GM18502 (cell line): ENCODE data around the gene AGRN.

Source experiments
- ATAC-seq: cut with Tn5 transposase; IDR thresholded peaks from one replicate; pipeline ENCODE4 v1.9.1; 2021; ENCODE audit warnings: mild to moderate bottlenecking; ENCODE audit not compliant: unreplicated experiment, poor library complexity

AGRN gene

DNA sequence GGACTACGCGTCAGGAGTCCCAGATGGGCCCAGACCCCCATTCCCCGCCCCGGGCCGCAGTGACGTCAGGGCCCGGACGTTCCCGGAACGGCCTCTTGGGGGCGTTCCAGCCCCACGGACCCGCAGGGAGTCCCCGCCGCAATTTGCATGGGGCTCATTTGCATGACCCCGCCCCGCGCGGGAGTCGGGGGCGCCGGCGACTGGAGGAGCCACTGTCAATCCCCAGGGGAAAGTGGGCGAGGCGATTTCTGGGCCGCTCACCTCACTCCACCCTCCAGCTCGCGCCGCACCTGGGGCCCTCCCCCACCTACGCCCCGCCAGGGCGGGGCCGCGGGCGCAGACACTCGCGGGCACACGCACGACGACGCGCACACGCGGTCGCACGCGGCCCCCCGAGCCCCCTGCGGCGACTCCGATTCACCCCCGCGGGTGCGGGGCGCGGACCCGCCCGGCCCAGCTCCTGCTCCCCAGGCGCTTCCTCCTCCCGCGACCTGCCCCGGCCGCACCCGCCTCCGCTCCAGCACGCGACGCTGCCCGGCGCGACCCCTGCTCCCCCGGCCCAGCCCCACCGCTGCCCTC, 13.2 kb downstream of the AGRN start:
- ATAC-seq, result peak; percentile 86

DNA sequence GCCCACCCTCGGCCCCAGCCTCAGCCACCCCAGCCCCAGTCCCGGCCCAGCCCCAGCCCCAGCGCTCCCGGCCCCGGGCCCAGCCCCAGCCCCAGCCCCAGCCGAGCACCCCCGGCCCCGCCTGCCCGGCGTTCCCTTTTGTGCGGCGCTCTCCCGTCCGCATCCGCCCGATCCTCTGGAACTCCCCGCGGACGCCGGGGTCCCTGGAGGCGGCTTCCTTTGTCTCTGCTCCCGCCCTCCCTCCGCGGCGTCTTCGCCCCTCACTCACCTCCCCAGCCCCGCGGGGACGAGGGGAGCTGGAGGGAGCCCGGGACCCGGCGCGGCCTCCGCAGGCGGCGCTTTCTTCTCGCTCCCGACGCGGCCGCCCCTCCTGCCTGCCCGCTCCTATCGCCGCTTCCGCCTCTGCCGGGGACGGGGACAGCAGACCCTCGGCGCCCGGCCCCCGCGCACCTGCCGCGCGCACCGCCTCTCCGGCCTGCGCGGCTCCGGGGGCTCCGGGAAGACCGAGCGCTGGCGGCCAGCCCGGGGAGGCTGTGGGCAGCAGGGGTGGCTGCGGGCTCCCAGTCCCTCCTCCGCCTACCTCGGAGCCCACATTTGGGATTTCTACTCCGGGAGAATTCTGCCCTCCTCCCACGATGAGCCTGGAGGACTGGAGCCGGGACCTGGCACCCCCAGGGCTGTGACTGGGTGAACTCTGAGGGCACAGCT, 14.0 kb downstream of the AGRN start:
- ATAC-seq, result no peak

DNA sequence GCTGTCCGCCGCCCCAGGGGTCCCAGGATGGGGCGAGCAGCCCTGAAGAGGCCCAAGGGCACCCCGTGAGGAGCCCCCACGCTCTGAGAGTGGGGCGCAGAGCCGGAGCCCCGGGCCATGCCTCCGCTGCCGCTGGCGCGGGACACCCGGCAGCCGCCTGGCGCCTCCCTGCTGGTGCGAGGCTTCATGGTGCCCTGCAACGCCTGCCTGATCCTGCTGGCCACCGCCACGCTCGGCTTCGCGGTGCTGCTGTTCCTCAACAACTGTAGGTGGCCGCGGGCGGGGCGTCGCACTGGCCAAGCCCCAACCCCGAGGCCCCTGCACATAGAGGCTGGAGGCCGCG, 14.5 kb downstream of the AGRN start:
- no peak for ATAC-seq

DNA sequence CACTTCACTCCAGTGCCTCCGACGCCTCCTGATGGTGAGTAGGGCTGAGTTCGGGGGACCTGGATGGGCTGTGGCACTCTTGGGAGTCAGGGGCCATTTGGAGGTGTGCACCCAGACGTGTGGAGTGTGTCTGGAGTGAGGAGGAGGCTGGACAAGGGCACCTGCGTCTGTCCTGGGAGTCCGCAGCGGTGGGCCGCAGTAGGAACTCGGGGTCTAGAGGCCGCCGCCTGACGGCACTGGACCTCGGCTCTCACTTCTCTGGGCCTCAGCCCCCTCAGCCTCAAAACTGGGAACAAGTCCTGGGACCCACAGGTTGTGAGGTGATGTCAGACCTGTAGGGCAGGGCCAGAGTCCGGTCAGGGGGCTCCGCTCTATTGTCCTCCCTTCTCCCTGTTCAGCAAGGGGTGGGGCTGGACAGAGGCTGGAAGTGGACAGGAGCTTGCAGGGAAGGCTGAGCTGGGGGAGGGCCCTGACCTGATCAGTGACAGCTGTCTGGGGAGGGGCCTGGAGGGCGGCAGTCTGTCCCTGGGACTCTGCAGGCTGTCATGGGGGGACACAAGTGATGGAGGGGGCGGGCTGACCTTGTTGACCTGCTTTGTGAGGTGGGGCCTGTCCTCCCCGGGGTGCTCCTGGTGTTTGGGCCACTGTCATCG, 15.5 kb downstream of the AGRN start:
- ATAC-seq, result no peak

DNA sequence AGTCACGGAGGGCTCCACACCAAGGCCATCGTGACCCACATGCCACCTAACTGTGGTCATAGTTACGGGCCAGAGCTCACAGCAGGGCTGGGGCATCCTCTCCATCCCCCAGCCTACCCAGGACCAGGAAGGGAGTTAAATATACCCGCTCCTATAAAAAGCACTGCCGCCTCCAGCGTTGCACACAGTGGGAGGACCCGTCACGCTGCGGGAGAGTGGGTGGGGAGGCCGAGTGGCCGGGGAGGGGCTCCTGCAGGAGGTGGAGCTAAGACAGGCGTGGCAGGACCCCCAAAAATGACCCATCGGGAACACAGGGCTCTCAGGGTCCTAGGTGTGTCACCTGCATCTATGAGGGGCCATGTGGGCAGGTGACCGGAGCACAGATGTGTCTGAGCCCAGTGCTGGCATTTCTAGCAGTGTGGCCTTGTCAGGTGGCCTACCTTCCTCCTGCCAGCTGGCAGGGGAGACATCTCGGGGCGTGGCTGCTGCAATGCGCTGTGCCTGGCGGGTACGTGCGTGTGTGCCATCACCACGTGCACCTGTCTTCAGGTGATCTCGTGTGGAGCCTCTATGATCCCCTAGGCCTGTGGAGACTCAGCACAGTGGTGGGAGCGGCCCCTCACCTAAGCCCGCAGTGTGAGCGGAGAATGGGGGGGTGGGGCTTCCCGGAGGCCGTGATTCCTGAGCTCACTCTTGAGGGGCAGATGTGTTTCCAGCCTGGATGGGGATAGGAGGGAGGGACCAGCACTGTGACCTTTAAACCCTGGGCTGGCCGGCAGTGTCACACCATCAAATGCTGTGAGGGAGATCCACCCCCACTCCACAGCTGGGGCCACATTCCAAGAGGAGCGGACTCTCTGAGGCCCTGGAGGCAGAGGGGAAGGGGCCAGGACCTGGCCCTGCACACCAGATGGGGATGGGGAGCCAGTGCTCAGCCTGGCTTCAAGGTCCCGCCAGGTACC, 17.7 kb downstream of the AGRN start:
- no peak for ATAC-seq

DNA sequence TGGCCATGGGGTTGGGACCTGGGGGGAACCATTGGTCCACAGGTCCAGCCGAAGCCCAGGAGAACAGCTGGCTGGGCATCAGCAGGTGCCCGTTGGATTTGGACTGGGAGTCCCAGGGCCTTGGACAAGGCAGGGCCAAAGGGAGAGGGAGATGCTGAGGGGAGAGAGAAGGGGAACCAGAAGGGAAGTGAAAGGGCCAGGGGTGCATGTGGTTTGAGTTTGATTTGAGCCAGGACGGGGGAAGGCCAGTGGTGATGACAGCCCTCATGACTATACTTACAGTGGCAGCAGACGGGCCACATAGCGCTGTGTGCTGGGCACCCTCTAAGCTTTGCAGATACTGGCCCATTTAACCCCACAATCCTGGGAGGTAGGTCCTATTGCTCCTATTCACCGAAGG, 18.8 kb downstream of the AGRN start:
- peak; percentile 32 for ATAC-seq

DNA sequence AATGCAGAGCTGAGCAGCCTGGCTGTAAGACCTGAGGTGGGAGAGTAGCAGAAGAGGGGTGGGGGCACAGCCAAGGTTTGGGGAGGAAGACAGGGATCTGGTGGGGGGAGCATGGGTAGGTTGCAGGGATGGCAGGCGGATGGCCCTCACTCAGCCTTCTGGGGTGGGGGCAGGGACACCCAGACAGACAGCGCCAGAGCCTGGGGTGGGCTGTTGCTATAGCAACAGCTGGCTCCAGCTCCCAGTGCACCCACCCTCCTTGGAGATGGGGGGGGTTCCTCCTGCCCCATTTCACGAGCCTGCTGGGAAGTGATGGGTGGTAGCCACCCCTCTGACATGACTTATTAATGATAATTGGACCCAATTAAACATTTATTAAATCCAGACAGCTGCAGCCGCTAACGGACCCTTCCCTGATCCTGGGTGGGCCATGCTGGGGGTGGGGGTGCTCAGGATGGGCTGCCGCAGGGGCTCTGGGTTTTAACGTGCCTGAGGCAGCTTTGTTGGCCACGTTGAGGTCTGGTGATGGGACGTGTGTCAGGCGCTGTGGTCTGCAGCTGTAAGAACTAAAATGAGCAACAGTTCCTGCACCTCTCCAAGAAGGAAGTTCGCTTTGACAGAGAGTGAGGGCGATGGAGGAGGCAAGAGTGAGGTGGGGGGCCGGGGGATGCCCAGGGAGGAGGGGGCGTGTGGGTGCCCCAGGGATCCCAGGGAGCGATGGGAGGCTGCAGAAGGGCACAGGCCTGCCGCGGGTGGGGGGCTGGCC, 19.4 kb downstream of the AGRN start:
- no peak for ATAC-seq

DNA sequence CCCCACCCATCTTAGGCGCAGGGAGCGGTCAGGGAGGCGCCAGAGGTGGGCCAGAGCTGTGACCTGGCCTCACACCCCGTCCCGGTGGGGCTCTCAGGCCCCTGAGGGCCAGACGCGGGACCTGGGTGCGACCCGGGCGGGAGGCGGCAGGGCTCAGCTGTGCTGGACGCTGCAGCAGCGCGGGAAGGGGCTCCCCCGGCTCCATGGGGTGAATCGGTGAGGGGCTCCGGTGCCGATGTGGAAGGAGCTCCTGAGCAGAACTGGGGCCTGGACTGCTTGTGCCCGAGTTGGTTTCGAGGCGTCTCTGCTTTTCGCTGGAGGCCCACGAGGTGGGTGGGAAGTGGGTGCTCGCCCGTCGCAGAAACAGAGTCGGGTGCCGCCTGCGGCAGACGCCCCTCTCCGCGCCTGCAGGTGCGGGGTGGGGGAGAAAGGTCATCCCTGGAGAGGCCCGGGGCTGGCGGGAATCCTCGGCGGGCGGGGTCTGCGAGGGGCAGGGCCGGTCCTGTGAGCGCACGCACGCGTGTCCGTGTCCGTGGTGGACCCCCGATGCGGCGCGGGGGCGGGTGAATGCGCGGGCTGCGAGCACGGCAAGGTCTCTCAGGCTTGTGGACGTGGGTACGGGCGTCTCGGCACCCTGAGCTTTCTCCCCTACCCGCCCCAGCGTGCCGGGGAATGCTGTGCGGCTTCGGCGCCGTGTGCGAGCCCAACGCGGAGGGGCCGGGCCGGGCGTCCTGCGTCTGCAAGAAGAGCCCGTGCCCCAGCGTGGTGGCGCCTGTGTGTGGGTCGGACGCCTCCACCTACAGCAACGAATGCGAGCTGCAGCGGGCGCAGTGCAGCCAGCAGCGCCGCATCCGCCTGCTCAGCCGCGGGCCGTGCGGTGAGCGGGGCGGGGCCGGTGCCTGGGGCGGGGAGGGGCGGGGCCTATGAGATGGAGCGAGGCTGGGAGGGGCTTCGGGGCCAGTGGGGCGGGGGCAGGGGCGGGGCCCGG, 20.4 kb downstream of the AGRN start:
- no peak for ATAC-seq

DNA sequence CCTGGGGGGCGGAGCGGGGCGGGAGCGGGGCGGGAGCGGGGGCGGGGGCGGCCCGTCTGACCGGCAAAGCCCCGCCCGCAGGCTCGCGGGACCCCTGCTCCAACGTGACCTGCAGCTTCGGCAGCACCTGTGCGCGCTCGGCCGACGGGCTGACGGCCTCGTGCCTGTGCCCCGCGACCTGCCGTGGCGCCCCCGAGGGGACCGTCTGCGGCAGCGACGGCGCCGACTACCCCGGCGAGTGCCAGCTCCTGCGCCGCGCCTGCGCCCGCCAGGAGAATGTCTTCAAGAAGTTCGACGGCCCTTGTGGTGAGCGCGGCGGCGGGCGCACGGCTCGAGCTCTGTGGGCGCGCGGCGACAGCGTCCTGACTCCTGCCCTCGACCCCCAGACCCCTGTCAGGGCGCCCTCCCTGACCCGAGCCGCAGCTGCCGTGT, 21.2 kb downstream of the AGRN start:
- ATAC-seq, result no peak

DNA sequence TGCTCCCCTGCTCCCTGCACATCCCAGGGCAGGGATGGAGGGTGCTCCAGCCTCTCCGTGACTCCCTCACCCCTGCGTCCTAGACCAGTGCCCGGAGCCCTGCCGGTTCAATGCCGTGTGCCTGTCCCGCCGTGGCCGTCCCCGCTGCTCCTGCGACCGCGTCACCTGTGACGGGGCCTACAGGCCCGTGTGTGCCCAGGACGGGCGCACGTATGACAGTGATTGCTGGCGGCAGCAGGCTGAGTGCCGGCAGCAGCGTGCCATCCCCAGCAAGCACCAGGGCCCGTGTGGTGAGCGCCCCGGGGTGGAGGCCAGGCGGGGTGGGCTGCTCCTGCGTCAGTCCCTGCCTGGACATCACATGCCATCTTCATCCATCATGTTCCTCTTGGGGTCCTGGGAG, 22.0 kb downstream of the AGRN start:
- no peak for ATAC-seq

DNA sequence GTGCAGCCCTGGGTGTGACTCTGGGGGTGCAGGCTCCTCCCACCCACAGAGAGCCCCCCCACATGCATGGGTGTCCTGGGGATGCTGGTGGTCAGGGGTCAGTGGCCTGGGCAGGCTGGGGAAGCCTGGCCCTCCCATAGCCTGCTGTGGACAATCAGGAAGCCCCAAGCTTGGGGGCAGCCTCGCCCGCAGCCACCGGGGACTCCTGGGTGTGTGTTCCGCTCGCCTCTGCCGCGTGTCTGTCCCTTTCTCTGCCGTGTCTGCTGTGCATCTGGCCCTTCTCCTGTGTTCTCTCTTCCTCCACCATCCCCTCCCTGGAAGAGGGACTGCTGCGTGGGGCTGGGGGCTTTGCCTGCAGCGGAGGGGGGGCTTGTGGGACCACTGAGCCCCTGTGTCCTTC, 22.9 kb downstream of the AGRN start:
- ATAC-seq, result no peak

DNA sequence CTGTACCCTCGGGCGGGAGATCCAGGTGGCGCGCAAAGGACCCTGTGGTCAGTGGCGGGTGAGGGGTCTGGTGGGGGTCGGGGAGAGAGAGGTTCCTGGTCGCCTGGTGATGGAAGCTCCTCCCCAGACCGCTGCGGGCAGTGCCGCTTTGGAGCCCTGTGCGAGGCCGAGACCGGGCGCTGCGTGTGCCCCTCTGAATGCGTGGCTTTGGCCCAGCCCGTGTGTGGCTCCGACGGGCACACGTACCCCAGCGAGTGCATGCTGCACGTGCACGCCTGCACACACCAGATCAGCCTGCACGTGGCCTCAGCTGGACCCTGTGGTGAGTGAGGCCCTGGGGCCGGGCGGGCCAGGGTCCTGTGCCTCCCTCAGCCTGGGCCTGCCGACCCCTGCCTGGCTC, 23.5 kb downstream of the AGRN start:
- ATAC-seq, result no peak

DNA sequence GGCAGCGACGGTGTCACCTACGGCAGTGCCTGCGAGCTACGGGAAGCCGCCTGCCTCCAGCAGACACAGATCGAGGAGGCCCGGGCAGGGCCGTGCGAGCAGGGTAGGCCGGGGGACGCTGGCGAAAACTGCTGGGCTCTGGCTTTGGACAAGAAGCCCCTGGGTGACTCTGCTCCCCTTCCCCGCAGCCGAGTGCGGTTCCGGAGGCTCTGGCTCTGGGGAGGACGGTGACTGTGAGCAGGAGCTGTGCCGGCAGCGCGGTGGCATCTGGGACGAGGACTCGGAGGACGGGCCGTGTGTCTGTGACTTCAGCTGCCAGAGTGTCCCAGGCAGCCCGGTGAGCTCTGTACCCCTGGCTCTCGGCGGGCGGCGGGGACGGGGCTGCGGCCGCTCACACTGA, 24.0 kb downstream of the AGRN start:
- no peak for ATAC-seq

DNA sequence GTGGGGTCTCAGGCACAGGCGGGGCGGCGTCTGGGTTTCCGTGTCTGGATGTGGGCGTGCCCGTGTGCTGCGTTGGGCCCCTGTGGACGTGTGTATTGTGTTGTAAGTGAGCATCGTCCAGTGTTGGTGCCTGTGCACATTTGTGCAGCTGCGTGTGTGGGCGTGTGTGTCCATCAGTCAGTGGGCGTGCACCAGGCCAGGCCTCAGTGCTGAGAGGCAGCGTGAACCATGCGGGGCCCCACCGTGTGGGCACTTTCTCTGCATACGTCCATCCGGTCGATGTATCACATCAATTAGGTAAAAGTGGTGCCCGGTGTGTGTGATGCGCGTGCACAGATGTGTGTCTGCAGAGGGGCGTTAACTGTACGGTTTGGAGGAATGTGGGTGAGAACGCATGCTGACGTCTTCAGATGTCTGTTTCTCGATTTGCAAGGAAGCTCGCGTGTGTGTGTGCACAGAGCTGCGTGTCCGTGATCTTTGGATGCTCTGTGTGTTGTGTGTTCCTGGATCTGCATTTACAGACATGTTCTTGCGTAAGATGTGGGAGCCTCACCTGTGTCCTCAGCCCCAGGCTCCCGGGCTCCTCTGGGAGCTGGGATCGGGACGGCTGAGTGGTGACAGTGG, 24.6 kb downstream of the AGRN start:
- no peak for ATAC-seq

DNA sequence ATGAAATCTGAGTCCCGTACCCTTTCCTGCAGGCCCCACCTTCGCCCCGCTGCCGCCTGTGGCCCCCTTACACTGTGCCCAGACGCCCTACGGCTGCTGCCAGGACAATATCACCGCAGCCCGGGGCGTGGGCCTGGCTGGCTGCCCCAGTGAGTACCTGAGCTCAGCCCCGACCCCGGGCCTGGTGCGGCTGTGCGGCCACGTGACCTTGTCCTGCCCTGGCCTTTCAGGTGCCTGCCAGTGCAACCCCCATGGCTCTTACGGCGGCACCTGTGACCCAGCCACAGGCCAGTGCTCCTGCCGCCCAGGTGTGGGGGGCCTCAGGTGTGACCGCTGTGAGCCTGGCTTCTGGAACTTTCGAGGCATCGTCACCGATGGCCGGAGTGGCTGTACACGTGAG, 25.2 kb downstream of the AGRN start:
- ATAC-seq, result no peak

DNA sequence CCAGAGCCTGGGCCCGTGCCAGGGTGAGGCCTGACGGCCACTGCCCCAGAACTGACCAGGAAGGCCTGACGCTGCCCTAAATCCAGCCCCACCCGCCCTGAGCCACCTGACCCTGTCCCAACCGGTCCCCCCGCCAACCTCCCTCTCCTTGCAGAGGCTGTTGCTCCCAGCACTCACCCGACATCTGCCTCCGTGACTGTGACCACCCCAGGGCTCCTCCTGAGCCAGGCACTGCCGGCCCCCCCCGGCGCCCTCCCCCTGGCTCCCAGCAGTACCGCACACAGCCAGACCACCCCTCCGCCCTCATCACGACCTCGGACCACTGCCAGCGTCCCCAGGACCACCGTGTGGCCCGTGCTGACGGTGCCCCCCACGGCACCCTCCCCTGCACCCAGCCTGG, 26.3 kb downstream of the AGRN start:
- ATAC-seq, result no peak

DNA sequence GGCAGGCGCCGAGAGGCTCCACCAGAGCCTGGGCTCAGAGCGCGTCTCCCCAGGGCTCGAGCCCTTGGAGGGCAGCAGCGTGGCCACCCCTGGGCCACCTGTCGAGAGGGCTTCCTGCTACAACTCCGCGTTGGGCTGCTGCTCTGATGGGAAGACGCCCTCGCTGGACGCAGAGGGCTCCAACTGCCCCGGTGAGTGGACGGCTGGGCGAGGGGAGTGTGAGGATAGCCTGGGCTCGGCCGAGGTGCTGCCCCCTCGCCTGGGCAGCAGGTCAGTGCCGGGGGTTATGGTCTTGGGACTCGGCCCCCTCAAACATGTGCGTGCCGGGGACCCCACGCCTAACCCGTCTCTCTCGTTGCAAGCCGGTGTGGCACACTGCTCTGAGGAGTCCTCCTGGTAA, 26.8 kb downstream of the AGRN start:
- ATAC-seq, result no peak

DNA sequence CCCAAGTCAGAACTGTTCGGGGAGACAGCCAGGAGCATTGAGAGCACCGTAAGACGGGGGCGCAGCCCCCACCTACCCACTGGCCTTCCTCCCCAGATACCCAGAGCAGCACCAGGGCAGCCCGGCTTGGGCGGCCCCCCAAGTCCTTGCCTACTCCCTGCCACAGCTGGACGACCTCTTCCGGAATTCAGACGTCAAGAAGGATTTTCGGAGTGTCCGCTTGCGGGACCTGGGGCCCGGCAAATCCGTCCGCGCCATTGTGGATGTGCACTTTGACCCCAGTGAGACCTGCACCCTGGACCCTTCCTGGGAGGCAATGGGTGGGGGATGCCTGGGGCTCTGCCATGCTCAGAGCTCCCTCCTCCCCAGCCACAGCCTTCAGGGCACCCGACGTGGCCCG, 27.5 kb downstream of the AGRN start:
- ATAC-seq, result no peak

DNA sequence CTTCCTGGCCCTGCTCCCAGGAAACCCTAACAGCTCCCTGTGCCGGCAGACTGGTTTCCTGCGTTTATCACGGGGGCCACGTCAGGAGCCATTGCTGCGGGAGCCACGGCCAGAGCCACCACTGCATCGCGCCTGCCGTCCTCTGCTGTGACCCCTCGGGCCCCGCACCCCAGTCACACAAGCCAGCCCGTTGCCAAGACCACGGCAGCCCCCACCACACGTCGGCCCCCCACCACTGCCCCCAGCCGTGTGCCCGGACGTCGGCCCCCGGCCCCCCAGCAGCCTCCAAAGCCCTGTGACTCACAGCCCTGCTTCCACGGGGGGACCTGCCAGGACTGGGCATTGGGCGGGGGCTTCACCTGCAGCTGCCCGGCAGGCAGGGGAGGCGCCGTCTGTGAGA, 28.0 kb downstream of the AGRN start:
- ATAC-seq, result no peak
